Measurements from ENCODE around the gene TRIM50. TPM values are rescaled to one million over a fixed set of nuclear protein-coding genes. Genes with fewer than 3 reads are reported as not detected.
A peak's percentile ranks its signal among the peaks of the same experiment; 100 is the strongest.

Gene TRIM50
- total and polyA plus RNA-seq, 2 of the 13 experiments (the other 11 are each of a cell fraction or from before 2014, with no cell fraction given): 4.2 to 24.5 TPM

DNA sequence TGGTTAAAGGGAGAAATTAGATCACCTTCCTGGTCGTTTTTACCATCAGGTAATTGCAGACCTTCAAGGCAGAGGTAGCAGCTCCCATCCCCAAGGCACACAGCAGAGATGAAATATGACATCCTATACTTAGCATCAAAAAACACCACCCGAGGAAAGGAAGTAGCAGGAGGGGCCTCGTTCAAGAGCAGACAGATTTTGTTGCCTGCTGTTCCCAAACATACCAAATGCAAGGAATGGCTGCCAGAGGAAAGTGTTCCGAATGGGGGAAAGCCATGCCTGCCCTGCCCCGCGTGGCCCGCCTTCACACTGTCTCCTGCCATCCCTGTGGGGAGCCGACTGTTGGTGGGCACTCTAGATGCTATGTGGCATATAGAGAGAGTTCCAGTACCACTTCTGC, 18.1 kb upstream of the TRIM50 start (continued):
- TF ChIP-seq ZBTB2 (CRISPR knock-in tag; IDR thresholded peaks at IDR 0.05; ENCODE audit: low read depth): no peak
- no peak for TF ChIP-seq ZNF878 (CRISPR knock-in tag; IDR thresholded peaks at IDR 0.05)
- TF ChIP-seq, protein P1, sequence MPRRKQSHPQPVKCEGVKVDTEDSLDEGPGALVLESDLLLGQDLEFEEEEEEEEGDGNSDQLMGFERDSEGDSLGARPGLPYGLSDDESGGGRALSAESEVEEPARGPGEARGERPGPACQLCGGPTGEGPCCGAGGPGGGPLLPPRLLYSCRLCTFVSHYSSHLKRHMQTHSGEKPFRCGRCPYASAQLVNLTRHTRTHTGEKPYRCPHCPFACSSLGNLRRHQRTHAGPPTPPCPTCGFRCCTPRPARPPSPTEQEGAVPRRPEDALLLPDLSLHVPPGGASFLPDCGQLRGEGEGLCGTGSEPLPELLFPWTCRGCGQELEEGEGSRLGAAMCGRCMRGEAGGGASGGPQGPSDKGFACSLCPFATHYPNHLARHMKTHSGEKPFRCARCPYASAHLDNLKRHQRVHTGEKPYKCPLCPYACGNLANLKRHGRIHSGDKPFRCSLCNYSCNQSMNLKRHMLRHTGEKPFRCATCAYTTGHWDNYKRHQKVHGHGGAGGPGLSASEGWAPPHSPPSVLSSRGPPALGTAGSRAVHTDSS (CRISPR knock-in tag; conservative IDR thresholded peaks at IDR 0.05): no peak
- no peak for TF ChIP-seq AHR (CRISPR knock-in tag; IDR thresholded peaks at IDR 0.05)
- no peak for TF ChIP-seq SMAD9 (CRISPR knock-in tag; IDR thresholded peaks at IDR 0.05)
- no peak for TF ChIP-seq ZBTB42 (CRISPR knock-in tag; IDR thresholded peaks at IDR 0.05)
- TF ChIP-seq HNF1B (CRISPR knock-in tag; IDR thresholded peaks at IDR 0.05): no peak
- TF ChIP-seq CAMTA2 (CRISPR knock-in tag; IDR thresholded peaks at IDR 0.05; ENCODE audit: borderline replicate concordance): no peak

DNA sequence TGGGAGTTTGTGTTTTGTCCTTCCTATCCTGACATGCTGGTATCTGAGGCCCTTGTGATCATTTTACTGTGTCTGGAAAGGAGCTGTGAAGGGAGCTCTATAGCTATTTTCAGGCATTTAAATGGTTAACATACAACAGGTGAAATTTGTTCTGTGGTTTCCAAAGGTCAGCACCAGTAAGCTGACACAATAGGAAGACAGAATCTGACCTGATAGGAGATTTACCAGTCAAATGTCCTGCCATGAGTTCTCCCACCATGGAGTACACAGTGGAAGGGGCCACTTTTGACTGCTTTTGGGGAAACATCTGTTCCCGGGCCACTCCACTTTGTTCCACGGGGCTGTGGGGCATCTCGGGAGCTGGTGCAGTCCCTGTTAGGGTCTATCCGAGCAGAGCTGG, 17.7 kb upstream of the TRIM50 start:
- H3K4me1 ChIP-seq (ENCODE audit: insufficient read depth, low read length): peaks cover 76% of the 10 kb centered on the region
- DNase-seq (ENCODE audit: low spot score) (peak; percentile 58), FAIRE-seq (peak; percentile 91), ATAC-seq (peak; percentile 68)
- peak overlapping the region; percentile 55 for H3K4me2 ChIP-seq (ENCODE audit: low read depth, low read length)
- no peaks in the 10 kb centered on the region for H3K36me3 ChIP-seq (replicated peaks in 1 of 2; ENCODE audit: control insufficient read depth in 1 of 2, insufficient read depth in 2 of 2, low read length in 2 of 2)
- no peaks in the 10 kb centered on the region for H3K79me2 ChIP-seq (ENCODE audit: insufficient read depth, low read length)
- H4K20me1 ChIP-seq (ENCODE audit: insufficient read depth, low read length): no peaks in the 10 kb centered on the region
- H3K4me3 ChIP-seq (replicated peaks in 1 of 3; ENCODE audit: insufficient read depth in 1 of 3, low read depth in 2 of 3, low read length in 3 of 3): peak overlapping the region in 2 of 3 experiments; percentile 29 to 32; a peak in 3 of 6 replicates
- no peaks in the 10 kb centered on the region for H3K9me3 ChIP-seq (ENCODE audit: low read length)
- POLR2A ChIA-PET: interaction anchor here (1.0 to 3.5 kb wide), 5 partner anchors 9 to 79 kb away, joined by 3 to 28 read pairs (median 7); no protein-coding TSS in a partner anchor
- CTCF ChIA-PET (ENCODE audit: low intra/inter-chr PET ratio, low total read pairs): no interaction called here
- H3K27me3 ChIP-seq (ENCODE audit: control insufficient read depth in 1 of 2, insufficient read depth in 2 of 2, low read length in 2 of 2): 0 out of 5 replicates have a peak, but pooled peaks cover 2 to 5% of the 10 kb centered on the region in 2 experiments
- in situ Hi-C loops (cut with HindIII; ENCODE audit: extremely low pct_ligation_motif_present, low pct_unique_long_range_greater_than_20kb) (no loop called here), intact Hi-C loops (cut with micrococcal nuclease; ENCODE audit: unreplicated experiment) (no loop called here)
- no TSS peak for BruUV-seq (replicated peaks)
- no peak overlapping the region for H2AFZ ChIP-seq (ENCODE audit: low read length)
- H3K9ac ChIP-seq (ENCODE audit: insufficient read depth, low read depth, low read length): peak overlapping the region; percentile 40
- WGBS (ENCODE audit: low lambda C conversion rate): 3% methylated on average over 4 of the region's 4 CpGs
- H3K27ac ChIP-seq (ENCODE audit: extremely low read length, insufficient read depth, low read length): peak overlapping the region; percentile 65
- TF ChIP-seq MIXL1 (CRISPR knock-in tag; IDR thresholded peaks at IDR 0.05) (0 out of 2 replicates have a peak, but pooled peaks have one; percentile 56), ZNF3 (CRISPR knock-in tag; IDR thresholded peaks at IDR 0.05) (no peak), ZNF292 (CRISPR knock-in tag; IDR thresholded peaks at IDR 0.05; ENCODE audit: borderline replicate concordance, low read depth) (peak; percentile 16; the same call in 1 of the 2 replicates), ZNF607 (CRISPR knock-in tag; IDR thresholded peaks at IDR 0.05; ENCODE audit: borderline replicate concordance) (no peak), HHEX (CRISPR knock-in tag; IDR thresholded peaks at IDR 0.05) (no peak), SOX13 (IDR thresholded peaks at IDR 0.05) (no peak), SOX13 (CRISPR knock-in tag; conservative IDR thresholded peaks at IDR 0.05 in 1 of 2, IDR thresholded peaks at IDR 0.05 in 1 of 2) (peak in 1 of 2 experiments; percentile 72; a peak in 2 of 4 replicates), MAX (IDR thresholded peaks at IDR 0.05) (peak; percentile 7; the same call in 1 of the 2 replicates), KMT2B (CRISPR knock-in tag; IDR thresholded peaks at IDR 0.05) (0 out of 2 replicates have a peak, but pooled peaks have one; percentile 32), POLR2A (IDR thresholded peaks at IDR 0.05; ENCODE audit: insufficient read depth in 1 of 2, low read depth in 2 of 2, low read length in 2 of 2) (peak; percentile 45 to 48; a peak in 1 of 4 replicates)
